Measurements from ENCODE around the gene IGSF21.

DNA sequence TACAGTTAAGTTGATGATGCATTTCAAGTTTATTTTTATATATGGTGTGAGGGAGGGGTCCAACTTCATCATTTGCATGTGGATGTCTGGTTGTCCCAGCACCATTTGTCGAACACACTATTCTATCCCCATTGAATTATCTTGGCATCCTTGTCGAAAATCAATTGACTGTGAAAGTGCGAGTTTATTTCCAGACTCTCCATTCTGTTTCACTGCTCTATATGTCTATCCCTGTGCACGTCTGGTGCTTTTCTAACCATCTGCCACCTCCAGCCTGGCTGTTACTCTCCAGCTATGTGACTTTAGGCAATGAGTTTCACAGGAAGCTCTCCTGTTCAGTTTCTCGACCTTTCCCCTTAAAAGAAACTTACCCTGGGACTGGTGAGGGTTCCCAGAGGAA lies 236.0 kb downstream of the IGSF21 start:
- TF ChIP-seq, protein P1, sequence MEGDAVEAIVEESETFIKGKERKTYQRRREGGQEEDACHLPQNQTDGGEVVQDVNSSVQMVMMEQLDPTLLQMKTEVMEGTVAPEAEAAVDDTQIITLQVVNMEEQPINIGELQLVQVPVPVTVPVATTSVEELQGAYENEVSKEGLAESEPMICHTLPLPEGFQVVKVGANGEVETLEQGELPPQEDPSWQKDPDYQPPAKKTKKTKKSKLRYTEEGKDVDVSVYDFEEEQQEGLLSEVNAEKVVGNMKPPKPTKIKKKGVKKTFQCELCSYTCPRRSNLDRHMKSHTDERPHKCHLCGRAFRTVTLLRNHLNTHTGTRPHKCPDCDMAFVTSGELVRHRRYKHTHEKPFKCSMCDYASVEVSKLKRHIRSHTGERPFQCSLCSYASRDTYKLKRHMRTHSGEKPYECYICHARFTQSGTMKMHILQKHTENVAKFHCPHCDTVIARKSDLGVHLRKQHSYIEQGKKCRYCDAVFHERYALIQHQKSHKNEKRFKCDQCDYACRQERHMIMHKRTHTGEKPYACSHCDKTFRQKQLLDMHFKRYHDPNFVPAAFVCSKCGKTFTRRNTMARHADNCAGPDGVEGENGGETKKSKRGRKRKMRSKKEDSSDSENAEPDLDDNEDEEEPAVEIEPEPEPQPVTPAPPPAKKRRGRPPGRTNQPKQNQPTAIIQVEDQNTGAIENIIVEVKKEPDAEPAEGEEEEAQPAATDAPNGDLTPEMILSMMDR (IDR thresholded peaks at IDR 0.05; ENCODE audit: low read length) = no peak
- TF ChIP-seq EZH2 (optimal IDR thresholded peaks at IDR 0.05; ENCODE audit: low read depth, low read length) = no peak
